ENCODE measurements around the gene MTFR2.

DNA sequence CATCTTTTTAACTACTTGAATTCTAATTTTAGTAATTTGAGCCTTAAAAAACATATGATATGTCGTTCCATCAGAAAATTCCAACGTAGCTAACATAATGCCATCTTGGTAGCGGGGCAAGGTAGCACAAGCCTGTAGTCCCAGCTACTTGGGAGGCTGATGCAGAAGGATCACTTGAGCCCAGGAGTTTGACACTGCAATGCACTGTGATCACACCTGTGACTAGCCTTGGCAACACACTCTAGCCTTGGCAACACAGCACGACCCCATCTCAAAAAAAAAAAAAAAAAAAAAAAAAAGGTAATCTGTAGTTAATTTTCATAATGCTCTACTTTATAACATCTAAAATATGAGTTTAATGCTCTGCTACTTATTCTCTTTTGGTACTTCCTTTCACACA is 32.8 kb upstream of the MTFR2 start:
- TF ChIP-seq, protein P1, sequence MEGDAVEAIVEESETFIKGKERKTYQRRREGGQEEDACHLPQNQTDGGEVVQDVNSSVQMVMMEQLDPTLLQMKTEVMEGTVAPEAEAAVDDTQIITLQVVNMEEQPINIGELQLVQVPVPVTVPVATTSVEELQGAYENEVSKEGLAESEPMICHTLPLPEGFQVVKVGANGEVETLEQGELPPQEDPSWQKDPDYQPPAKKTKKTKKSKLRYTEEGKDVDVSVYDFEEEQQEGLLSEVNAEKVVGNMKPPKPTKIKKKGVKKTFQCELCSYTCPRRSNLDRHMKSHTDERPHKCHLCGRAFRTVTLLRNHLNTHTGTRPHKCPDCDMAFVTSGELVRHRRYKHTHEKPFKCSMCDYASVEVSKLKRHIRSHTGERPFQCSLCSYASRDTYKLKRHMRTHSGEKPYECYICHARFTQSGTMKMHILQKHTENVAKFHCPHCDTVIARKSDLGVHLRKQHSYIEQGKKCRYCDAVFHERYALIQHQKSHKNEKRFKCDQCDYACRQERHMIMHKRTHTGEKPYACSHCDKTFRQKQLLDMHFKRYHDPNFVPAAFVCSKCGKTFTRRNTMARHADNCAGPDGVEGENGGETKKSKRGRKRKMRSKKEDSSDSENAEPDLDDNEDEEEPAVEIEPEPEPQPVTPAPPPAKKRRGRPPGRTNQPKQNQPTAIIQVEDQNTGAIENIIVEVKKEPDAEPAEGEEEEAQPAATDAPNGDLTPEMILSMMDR (IDR thresholded peaks at IDR 0.05): no peak
- TF ChIP-seq HDAC2 (IDR thresholded peaks at IDR 0.05) (no peak), POLR2A (IDR thresholded peaks at IDR 0.05; ENCODE audit: low read length) (no peak)
- TF ChIP-seq, protein P2, sequence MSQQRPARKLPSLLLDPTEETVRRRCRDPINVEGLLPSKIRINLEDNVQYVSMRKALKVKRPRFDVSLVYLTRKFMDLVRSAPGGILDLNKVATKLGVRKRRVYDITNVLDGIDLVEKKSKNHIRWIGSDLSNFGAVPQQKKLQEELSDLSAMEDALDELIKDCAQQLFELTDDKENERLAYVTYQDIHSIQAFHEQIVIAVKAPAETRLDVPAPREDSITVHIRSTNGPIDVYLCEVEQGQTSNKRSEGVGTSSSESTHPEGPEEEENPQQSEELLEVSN (IDR thresholded peaks at IDR 0.05; ENCODE audit: borderline replicate concordance, low read depth): no peak
- TF ChIP-seq, protein P3, sequence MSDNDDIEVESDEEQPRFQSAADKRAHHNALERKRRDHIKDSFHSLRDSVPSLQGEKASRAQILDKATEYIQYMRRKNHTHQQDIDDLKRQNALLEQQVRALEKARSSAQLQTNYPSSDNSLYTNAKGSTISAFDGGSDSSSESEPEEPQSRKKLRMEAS (IDR thresholded peaks at IDR 0.05): no peak
